Tibial artery (tissue), 4 donors: ENCODE measurements around the gene CGNL1.

ENCODE experiments used
- DNase-seq, 2 donors: peaks; one replicate each; pipeline ENCODE4 v3.0.0-alpha.2; 2019
- H3K27ac ChIP-seq, 2 donors: fragments of 200-600 bp; sonication (generic) in 1 of 2; 1 replicate in 1 of 2; 2 replicates in 1 of 2; pipeline ENCODE4 v1.5.1; 2018 to 2019; ENCODE audit warnings: mild to moderate bottlenecking in 1 of 2
- H3K27me3 ChIP-seq, 2 donors: fragments of 200-600 bp; sonication (generic) in 1 of 2; one replicate each; pipeline versions ENCODE4 v1.5.1 to v1.6.0; 2016 to 2019
- H3K36me3 ChIP-seq, 3 donors: fragments of 200-600 bp; sonication (generic) in 2 of 3; one replicate each; pipeline ENCODE4 v1.5.1; 2016 to 2019; ENCODE audit warnings: mild to moderate bottlenecking in 2 of 3
- H3K4me1 ChIP-seq, 4 donors: fragments of 200-600 bp; sonication (generic) in 2 of 4; 1 replicate in 3 of 4; 2 replicates in 1 of 4; pipeline ENCODE4 v1.5.1; 2016 to 2019
- H3K4me3 ChIP-seq, 2 donors: fragments of 200-600 bp; sonication (generic) in 1 of 2; 1 replicate in 1 of 2; 2 replicates in 1 of 2; pipeline ENCODE4 v1.5.1; 2018 to 2019; ENCODE audit warnings: mild to moderate bottlenecking in 2 of 2
- H3K9me3 ChIP-seq, 3 donors: fragments of 200-600 bp; sonication (generic) in 1 of 3; one replicate each; pipeline ENCODE4 v1.5.1; 2016 to 2019
- intact Hi-C: fragments of 100-400 bp; cut with DNase I; formaldehyde crosslinking; loops from one replicate; pipeline ENCODE4 v1.15.0; 2023; ENCODE audit warnings: low total_unique reads
- TF ChIP-seq, protein P1 (sequence below), 2 experiments: fragments of 200-600 bp in 1 of 2; fragments of 450-650 bp in 1 of 2; IDR thresholded peaks; one replicate each; pipeline ENCODE4 v1.5.1; 2017 to 2019; ENCODE audit warnings: antibody characterized with exemption in 2 of 2, mild to moderate bottlenecking in 1 of 2, moderate library complexity in 1 of 2

CGNL1 gene

DNA sequence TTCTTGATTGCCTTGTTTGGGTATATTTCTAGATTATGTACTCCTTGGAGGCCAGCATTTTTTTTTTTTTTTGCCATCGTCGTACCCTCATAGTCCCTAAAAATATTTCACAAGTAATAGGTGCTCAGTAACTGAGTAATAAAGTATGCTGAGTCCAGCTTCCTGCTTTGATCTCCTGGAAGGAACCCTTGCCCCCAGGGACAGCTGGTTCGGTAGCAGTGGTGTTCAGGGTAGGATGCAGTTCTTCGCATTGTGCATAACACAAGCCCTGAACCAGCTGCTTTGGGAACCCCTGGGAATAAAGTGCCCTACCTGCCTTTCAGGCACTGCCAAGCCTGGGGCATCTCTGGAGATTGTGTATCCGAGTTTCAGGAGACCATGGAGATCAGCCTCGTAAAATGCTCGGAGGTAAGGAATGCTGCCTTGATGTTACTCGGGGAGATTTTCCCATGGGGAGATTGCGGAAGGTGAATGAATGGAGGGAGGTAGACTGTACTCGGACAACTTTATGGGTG is 223.0 kb downstream of the CGNL1 start:
- no peak for DNase-seq
- TF ChIP-seq, protein P1, sequence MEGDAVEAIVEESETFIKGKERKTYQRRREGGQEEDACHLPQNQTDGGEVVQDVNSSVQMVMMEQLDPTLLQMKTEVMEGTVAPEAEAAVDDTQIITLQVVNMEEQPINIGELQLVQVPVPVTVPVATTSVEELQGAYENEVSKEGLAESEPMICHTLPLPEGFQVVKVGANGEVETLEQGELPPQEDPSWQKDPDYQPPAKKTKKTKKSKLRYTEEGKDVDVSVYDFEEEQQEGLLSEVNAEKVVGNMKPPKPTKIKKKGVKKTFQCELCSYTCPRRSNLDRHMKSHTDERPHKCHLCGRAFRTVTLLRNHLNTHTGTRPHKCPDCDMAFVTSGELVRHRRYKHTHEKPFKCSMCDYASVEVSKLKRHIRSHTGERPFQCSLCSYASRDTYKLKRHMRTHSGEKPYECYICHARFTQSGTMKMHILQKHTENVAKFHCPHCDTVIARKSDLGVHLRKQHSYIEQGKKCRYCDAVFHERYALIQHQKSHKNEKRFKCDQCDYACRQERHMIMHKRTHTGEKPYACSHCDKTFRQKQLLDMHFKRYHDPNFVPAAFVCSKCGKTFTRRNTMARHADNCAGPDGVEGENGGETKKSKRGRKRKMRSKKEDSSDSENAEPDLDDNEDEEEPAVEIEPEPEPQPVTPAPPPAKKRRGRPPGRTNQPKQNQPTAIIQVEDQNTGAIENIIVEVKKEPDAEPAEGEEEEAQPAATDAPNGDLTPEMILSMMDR (IDR thresholded peaks at IDR 0.05): no peak
- Histone ChIP-seq H3K9me3 (no peaks in the 10 kb centered on the region), H3K4me1 (peaks cover 0 to 6% (median 0%) of the 10 kb centered on the region in 4 donors), H3K27ac (no peak overlapping the region), H3K4me3 (no peak overlapping the region), H3K36me3 (no peaks in the 10 kb centered on the region), H3K27me3 (no peaks in the 10 kb centered on the region)
- intact Hi-C loops: no loop called here

DNA sequence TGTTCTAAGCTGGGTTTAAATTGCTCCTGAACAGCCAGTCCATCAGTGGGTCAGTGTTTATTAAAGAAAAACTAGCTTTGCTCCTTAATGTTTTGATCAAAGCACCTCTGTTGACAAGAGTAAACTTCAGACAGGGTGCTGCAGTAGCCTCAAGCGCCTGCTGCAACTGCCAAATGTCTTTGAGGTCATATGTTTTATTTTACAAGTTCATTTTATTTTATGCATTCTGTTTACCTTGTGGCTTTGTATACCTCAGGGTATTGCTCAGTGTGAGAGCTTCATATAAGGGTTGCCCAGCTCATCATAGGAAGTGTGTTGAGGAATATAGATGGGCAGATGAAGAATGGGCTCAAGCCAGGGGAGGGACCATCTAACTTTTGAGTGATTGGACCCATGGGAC is 223.9 kb downstream of the CGNL1 start:
- no peak overlapping the region for H3K4me3 ChIP-seq
- no peak for DNase-seq
- intact Hi-C loops: no loop called here
- TF ChIP-seq, protein P1 (IDR thresholded peaks at IDR 0.05): no peak
- H3K36me3 ChIP-seq: no peaks in the 10 kb centered on the region
- no peaks in the 10 kb centered on the region for H3K27me3 ChIP-seq
- no peaks in the 10 kb centered on the region for H3K9me3 ChIP-seq
- H3K4me1 ChIP-seq: peaks cover 0 to 6% (median 0%) of the 10 kb centered on the region in 4 donors
- H3K27ac ChIP-seq: no peak overlapping the region
